Tibial nerve (tissue), 4 donors: ENCODE results near the gene BUD13.

ENCODE experiments used
- EP300 ChIP-seq, 2 donors: sonication (generic); formaldehyde crosslinking; IDR thresholded peaks; one replicate each; pipeline ENCODE4 v1.6.1; 2017; ENCODE audit warnings: antibody characterized with exemption in 2 of 2, mild to moderate bottlenecking in 1 of 2
- TF ChIP-seq, protein P1 (sequence below), 5 experiments: fragments of 200-600 bp in 3 of 5; fragments of 450-650 bp in 2 of 5; sonication (generic) in 3 of 5; IDR thresholded peaks; one replicate each; pipeline ENCODE4 v1.5.1; 2016 to 2019; ENCODE audit warnings: antibody characterized with exemption in 5 of 5, mild to moderate bottlenecking in 3 of 5, moderate library complexity in 2 of 5

- TF ChIP-seq EP300 (IDR thresholded peaks at IDR 0.05): no peak
- TF ChIP-seq, protein P1, sequence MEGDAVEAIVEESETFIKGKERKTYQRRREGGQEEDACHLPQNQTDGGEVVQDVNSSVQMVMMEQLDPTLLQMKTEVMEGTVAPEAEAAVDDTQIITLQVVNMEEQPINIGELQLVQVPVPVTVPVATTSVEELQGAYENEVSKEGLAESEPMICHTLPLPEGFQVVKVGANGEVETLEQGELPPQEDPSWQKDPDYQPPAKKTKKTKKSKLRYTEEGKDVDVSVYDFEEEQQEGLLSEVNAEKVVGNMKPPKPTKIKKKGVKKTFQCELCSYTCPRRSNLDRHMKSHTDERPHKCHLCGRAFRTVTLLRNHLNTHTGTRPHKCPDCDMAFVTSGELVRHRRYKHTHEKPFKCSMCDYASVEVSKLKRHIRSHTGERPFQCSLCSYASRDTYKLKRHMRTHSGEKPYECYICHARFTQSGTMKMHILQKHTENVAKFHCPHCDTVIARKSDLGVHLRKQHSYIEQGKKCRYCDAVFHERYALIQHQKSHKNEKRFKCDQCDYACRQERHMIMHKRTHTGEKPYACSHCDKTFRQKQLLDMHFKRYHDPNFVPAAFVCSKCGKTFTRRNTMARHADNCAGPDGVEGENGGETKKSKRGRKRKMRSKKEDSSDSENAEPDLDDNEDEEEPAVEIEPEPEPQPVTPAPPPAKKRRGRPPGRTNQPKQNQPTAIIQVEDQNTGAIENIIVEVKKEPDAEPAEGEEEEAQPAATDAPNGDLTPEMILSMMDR (IDR thresholded peaks at IDR 0.05): no peak
Measured at GRCh38 chr11:116792144-116792868, 19.5 kb upstream of the BUD13 start.
